Spleen (tissue), 11 donors: Measurements from ENCODE around the gene CEP44. TPM values are rescaled to one million over a fixed set of nuclear protein-coding genes. Genes with fewer than 3 reads are reported as not detected.
"Not testable (repeated sequence)": the region's sequence is repeated elsewhere in the genome, so short reads cannot be mapped to it uniquely, and the experiment has no call there.

Experiments used
- DNase-seq: peaks from one replicate; pipeline ENCODE4 v3.0.0-alpha.2; 2020
- H3K27ac ChIP-seq, 8 donors: fragments of 200-600 bp; sonication (generic) in 7 of 8; 1 replicate in 4 of 8; 2 replicates in 4 of 8; pipeline versions ENCODE4 v1.5.0 to v1.8.0; 2016 to 2021; ENCODE audit warnings: inconsistent platforms in 4 of 8, mild to moderate bottlenecking in 4 of 8, moderate library complexity in 1 of 8
- H3K27me3 ChIP-seq, 7 donors: fragments of 200-600 bp; sonication (generic) in 6 of 7; replicated peaks in 1 of 7; 1 replicate in 4 of 7; 2 replicates in 3 of 7; pipeline versions ENCODE4 v1.5.0 to v1.8.0; 2016 to 2021; ENCODE audit warnings: inconsistent platforms in 3 of 7, mild to moderate bottlenecking in 1 of 7
- H3K36me3 ChIP-seq, 6 donors: fragments of 200-600 bp; sonication (generic) in 5 of 6; 1 replicate in 4 of 6; 2 replicates in 2 of 6; pipeline versions ENCODE4 v1.5.0 to v1.8.0; 2016 to 2021; ENCODE audit warnings: inconsistent platforms in 2 of 6
- H3K4me1 ChIP-seq, 6 donors: fragments of 200-600 bp; sonication (generic) in 5 of 6; 1 replicate in 3 of 6; 2 replicates in 3 of 6; pipeline versions ENCODE4 v1.5.0 to v1.8.0; 2016 to 2021; ENCODE audit warnings: inconsistent platforms in 3 of 6
- H3K4me3 ChIP-seq, 8 donors: fragments of 200-600 bp; sonication (generic) in 7 of 8; 1 replicate in 4 of 8; 2 replicates in 4 of 8; pipeline versions ENCODE4 v1.5.0 to v1.8.0; 2016 to 2021; ENCODE audit warnings: inconsistent platforms in 4 of 8, mild to moderate bottlenecking in 4 of 8, moderate library complexity in 2 of 8
- H3K9me3 ChIP-seq, 8 donors: fragments of 200-600 bp; sonication (generic) in 7 of 8; 1 replicate in 4 of 8; 2 replicates in 4 of 8; pipeline versions ENCODE4 v1.5.0 to v1.8.0; 2016 to 2021; ENCODE audit warnings: inconsistent platforms in 4 of 8
- CTCF ChIP-seq, 11 experiments: fragments of 200-600 bp in 7 of 11; fragments of 450-650 bp in 4 of 11; sonication (generic) in 4 of 11; IDR thresholded peaks in 8 of 11; conservative IDR thresholded peaks in 3 of 11; 1 replicate in 7 of 11; 2 replicates in 4 of 11; pipeline versions ENCODE4 v1.4.0 to v1.8.0; 2016 to 2021; ENCODE audit warnings: antibody characterized with exemption in 11 of 11, inconsistent platforms in 4 of 11, mild to moderate bottlenecking in 1 of 11
- POLR2A ChIP-seq, 3 donors: fragments of 450-650 bp; IDR thresholded peaks; one replicate each; pipeline ENCODE4 v1.5.1; 2017; ENCODE audit warnings: antibody characterized with exemption in 3 of 3, mild to moderate bottlenecking in 1 of 3
- POLR2AphosphoS5 ChIP-seq, 3 donors: sonication (generic); formaldehyde crosslinking; IDR thresholded peaks; one replicate each; pipeline ENCODE4 v1.5.1; 2017; ENCODE audit warnings: antibody characterized with exemption in 3 of 3
- WGBS, 5 donors: extraction: QIAGEN DNeasy Blood & Tissue Kit in 3 of 5; methylation state at CpG; one replicate each; pipeline versions ENCODE4 v1.1.5 to v1.1.7; 2013 to 2018; 5-methylcytosine and 5-hydroxymethylcytosine counted together
- intact Hi-C: fragments of 100-400 bp; cut with DNase I; formaldehyde crosslinking; loops from one replicate; pipeline ENCODE4 v1.15.0; 2023; ENCODE audit warnings: low total_unique reads
- polyA plus RNA-seq, 3 donors: library from polyadenylated mRNA; stranded (reverse); fragments of 200-250 nt; gene quantifications; one replicate each; pipeline ENCODE4 v1.2.1, GENCODE V29; 2013
- total RNA-seq, 7 donors: library from RNA; depleted of rRNA in 3 of 7; stranded (reverse); fragments of >200 nt in 3 of 7; fragmentation: NEBNext Ultra II Directional in 4 of 7; extraction: Animal tissue kit (Norgen Biotek cat#: 25700) in 4 of 7; gene quantifications; one replicate each; pipeline versions ENCODE4 v1.1.0 to v1.2.1, GENCODE V29; 2016 to 2021
- donor health status: healthy with polysubstance abuse.
- donor health status: DM: no; HTN: no; CAD: no; lungs with moderate emphysema.
- donor health status: DM: no; HTN: no; CAD: no.
- donor health status: Bipolar disorder and iron deficiency.
- donor health status: healthy.
- donor health status: DM: no; HTN: no; CAD: no.
- donor health status: DM: yes; HTN: yes; CAD: no.

CEP44 gene
- total and polyA plus RNA-seq, 10 donors, result 5.6 to 27.7 (median 15.9) TPM

DNA sequence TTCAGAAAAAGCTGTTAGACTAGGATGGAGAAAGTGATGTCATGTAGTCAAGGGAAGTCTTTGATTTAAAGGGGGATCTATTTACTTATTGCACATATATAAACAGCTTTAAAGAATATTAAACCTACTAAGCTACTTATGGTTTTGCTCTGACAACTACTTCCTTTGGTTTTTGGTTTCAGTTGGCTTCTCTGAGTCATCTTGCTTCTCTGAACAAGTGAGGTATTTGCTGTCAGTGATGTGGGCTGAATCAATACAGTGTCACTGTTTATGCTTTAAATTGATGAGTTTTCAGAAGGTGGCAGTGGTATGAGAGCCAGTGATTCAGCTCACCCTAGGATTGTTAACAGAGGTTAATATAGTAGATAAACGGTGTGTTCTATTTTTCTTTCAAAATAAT is 75.1 kb downstream of the CEP44 start:
- no peak overlapping the region for H3K4me3 ChIP-seq
- DNase-seq, result no peak
- intact Hi-C loops, result no loop called here
- TF ChIP-seq POLR2AphosphoS5 (IDR thresholded peaks at IDR 0.05) (no peak), POLR2A (IDR thresholded peaks at IDR 0.05) (no peak), CTCF (IDR thresholded peaks at IDR 0.05 in 8 of 11, conservative IDR thresholded peaks at IDR 0.05 in 3 of 11) (no peak)
- H3K9me3 ChIP-seq, result no peaks in the 10 kb centered on the region
- 71 to 85% (median 75%) methylated on average over 1 of the region's 1 CpG for WGBS, 5 donors
- H3K36me3 ChIP-seq, result no peaks in the 10 kb centered on the region
- H3K4me1 ChIP-seq, result no peaks in the 10 kb centered on the region
- no peak overlapping the region for H3K27ac ChIP-seq
- H3K27me3 ChIP-seq, result no peaks in the 10 kb centered on the region

DNA sequence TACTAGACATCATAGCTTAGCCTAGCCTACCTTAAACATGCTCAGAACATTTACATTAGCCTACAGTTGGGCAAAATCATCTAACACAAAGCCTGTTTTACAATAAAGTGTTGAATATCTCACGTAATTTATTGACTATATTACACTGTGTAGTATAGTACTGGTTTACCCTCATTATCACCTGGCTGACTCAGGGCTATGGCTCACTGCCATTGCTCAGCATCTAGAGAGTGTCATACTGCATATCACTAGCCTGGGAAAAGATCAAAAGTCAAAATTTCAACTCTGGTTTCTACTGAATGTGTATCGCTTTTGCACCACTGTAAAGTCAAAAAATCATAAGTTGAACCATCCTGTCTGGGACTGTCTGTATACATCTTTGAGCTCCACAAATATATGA is 78.6 kb downstream of the CEP44 start:
- no peaks in the 10 kb centered on the region for H3K27me3 ChIP-seq

GRCh38 chr4:174363782-174364181 is 80.1 kb downstream of the CEP44 start:
- H3K27ac ChIP-seq, H3K4me1 ChIP-seq, DNase-seq, intact Hi-C loops, H3K4me3 ChIP-seq, H3K27me3 ChIP-seq, H3K9me3 ChIP-seq, H3K36me3 ChIP-seq: not testable (repeated sequence)
- WGBS, 5 donors, result 59 to 88% (median 65%) methylated on average over 1 of the region's 1 CpG

More for the DNA sequence above, 78.6 kb downstream of the CEP44 start:
- no peak for TF ChIP-seq CTCF (IDR thresholded peaks at IDR 0.05 in 8 of 11, conservative IDR thresholded peaks at IDR 0.05 in 3 of 11)
- TF ChIP-seq POLR2A (IDR thresholded peaks at IDR 0.05), result no peak
- no peak for TF ChIP-seq POLR2AphosphoS5 (IDR thresholded peaks at IDR 0.05)
- 90 to 93% (median 91%) methylated on average over 2 of the region's 2 CpGs for WGBS, 5 donors
- DNase-seq, result no peak
- intact Hi-C loops, result no loop called here
- H3K36me3 ChIP-seq, result no peaks in the 10 kb centered on the region
- no peak overlapping the region for H3K4me3 ChIP-seq
- no peak overlapping the region for H3K27ac ChIP-seq
- H3K4me1 ChIP-seq, result peaks cover 0 to 3% (median 0%) of the 10 kb centered on the region in 6 donors
- H3K9me3 ChIP-seq, result peaks cover 0 to 3% (median 0%) of the 10 kb centered on the region in 8 donors

DNA sequence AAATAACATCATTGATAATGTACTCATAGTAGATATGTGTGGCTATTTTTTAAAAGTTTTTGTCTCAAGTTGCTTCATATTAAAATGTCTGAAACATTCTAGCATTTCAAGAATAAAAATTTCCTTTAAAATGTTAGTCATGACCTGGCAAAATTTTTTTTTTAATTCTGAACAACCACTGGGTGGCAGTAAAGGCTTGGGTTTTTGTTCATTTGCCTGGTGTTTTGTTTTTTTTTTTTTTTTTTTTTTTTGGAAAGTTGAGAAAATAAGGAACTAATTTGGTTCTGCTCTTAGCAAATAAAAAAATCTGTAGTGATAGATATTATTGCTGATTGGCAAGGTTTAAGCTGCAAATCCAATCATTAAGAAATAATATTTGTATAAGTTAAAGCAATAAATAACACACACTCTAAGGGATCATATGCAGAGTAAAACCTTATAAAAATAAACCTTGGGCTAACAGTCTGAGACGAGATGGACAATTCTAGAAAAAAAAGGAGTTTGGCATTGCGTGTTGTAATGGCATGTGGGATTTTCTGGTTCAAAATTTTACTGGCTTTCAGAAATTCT is 81.4 kb downstream of the CEP44 start:
- intact Hi-C loops, result no loop called here
- Histone ChIP-seq H3K9me3 (peaks cover 0 to 9% (median 0%) of the 10 kb centered on the region in 8 donors), H3K4me1 (peaks cover 0 to 3% (median 0%) of the 10 kb centered on the region in 6 donors), H3K27ac (no peak overlapping the region), H3K36me3 (no peaks in the 10 kb centered on the region), H3K27me3 (no peaks in the 10 kb centered on the region), H3K4me3 (no peak overlapping the region)
- TF ChIP-seq POLR2A (IDR thresholded peaks at IDR 0.05) (no peak), CTCF (IDR thresholded peaks at IDR 0.05 in 8 of 11, conservative IDR thresholded peaks at IDR 0.05 in 3 of 11) (peak in 7 of 11 experiments; percentile 20 to 59 (median 46)), POLR2AphosphoS5 (IDR thresholded peaks at IDR 0.05) (no peak)
- no peak for DNase-seq
- WGBS, 5 donors, result 38 to 73% (median 61%) methylated on average over 2 of the region's 2 CpGs
